OCI-LY7 (cell line): Measurements from ENCODE around the gene TRIM39. TPM values are rescaled to one million over a fixed set of nuclear protein-coding genes. Genes with fewer than 3 reads are reported as not detected.

Experiments
- small RNA-seq: library from RNA; depleted of rRNA; stranded (forward); fragments of <200 nt; gene quantifications from one replicate; pipeline ENCODE3, GENCODE V24; 2014
- total RNA-seq, 2 experiments: library from RNA; depleted of rRNA in 1 of 2; stranded (reverse); fragments of >200 nt in 1 of 2; shearing (Covaris generic) in 1 of 2; gene quantifications; 2 replicates each; pipeline ENCODE4 v1.2.3, GENCODE V29; 2014 to 2022

The TRIM39 gene
- total RNA-seq, 2 experiments from 2014 or later: 11.4 to 17.0 TPM

Small RNAs within 50 kb of the gene (small RNA-seq; reads per million reads assigned to genes)
- not detected for gene HLA-N

Other genes with a start within 250 kb of the TRIM39 start
- gene TRIM31, start 213.8 kb upstream of the TRIM39 start, total RNA-seq (2014; rRNA removed; shearing (Covaris generic)): not detected in 2 replicates
- not detected in 2 replicates for gene TRIM31, start 213.8 kb upstream of the TRIM39 start, total RNA-seq (2022)
- not detected in 2 replicates for gene TRIM40, start 190.8 kb upstream of the TRIM39 start, total RNA-seq (2014; rRNA removed; shearing (Covaris generic))
- not detected in 2 replicates for gene TRIM40, start 190.8 kb upstream of the TRIM39 start, total RNA-seq (2022)
- not detected in 2 replicates for gene TRIM10, start 165.7 kb upstream of the TRIM39 start, total RNA-seq (2014; rRNA removed; shearing (Covaris generic))
- gene TRIM10, start 165.7 kb upstream of the TRIM39 start, total RNA-seq (2022): not detected in 2 replicates
- gene TRIM15, start 163.4 kb upstream of the TRIM39 start, total RNA-seq (2014; rRNA removed; shearing (Covaris generic)): not detected in 2 replicates
- gene TRIM15, start 163.4 kb upstream of the TRIM39 start, total RNA-seq (2022): not detected in 2 replicates
- gene TRIM26, start 113.5 kb upstream of the TRIM39 start, total RNA-seq (2014; rRNA removed; shearing (Covaris generic)): 53.2 and 55.0 TPM in 2 replicates
- gene TRIM26, start 113.5 kb upstream of the TRIM39 start, total RNA-seq (2022): 53.3 and 55.5 TPM in 2 replicates
- 77.3 and 88.1 TPM in 2 replicates for gene RPP21, start 18.2 kb downstream of the TRIM39 start, total RNA-seq (2014; rRNA removed; shearing (Covaris generic))
- gene RPP21, start 18.2 kb downstream of the TRIM39 start, total RNA-seq (2022): 50.4 and 51.4 TPM in 2 replicates
- 131 and 156 TPM in 2 replicates for gene HLA-E, start 162.6 kb downstream of the TRIM39 start, total RNA-seq (2014; rRNA removed; shearing (Covaris generic))
- 123 and 151 TPM in 2 replicates for gene HLA-E, start 162.6 kb downstream of the TRIM39 start, total RNA-seq (2022)
- gene GNL1, start 229.6 kb downstream of the TRIM39 start, total RNA-seq (2014; rRNA removed; shearing (Covaris generic)): 51.2 and 66.4 TPM in 2 replicates
- gene GNL1, start 229.6 kb downstream of the TRIM39 start, total RNA-seq (2022): 114 and 116 TPM in 2 replicates
- gene PRR3, start 230.4 kb downstream of the TRIM39 start, total RNA-seq (2014; rRNA removed; shearing (Covaris generic)): 16.7 and 25.2 TPM in 2 replicates
- 34.9 and 36.3 TPM in 2 replicates for gene PRR3, start 230.4 kb downstream of the TRIM39 start, total RNA-seq (2022)
- 53.0 and 126 TPM in 2 replicates for gene ABCF1, start 244.5 kb downstream of the TRIM39 start, total RNA-seq (2014; rRNA removed; shearing (Covaris generic))
- gene ABCF1, start 244.5 kb downstream of the TRIM39 start, total RNA-seq (2022): 83.1 and 86.7 TPM in 2 replicates